ENCODE data around the gene NUPR1.

GRCh38 chr16:28587386-28587785 is 48.6 kb upstream of the NUPR1 start:
- no peak for TF ChIP-seq CTCF (IDR thresholded peaks at IDR 0.05)
- TF ChIP-seq POLR2A (IDR thresholded peaks at IDR 0.05) = no peak
